ENCODE measurements around the gene PLEKHF1.

The PLEKHF1 gene

GRCh38 chr19:29665215-29665825, at the start of gene PLEKHF1:
Gene PLEKHF1 (plus strand): TSS chr19:29665461. CDS start chr19:29673840, 8,379 bp downstream.
- peak within 1 kb of the TSS; percentile 49 for H3K4me3 ChIP-seq (ENCODE audit: low read length)
- TF ChIP-seq CTCF (IDR thresholded peaks at IDR 0.05; ENCODE audit: insufficient read depth, low read depth, low read length, missing control alignments) = no peak
- DNase-seq (ENCODE audit: low read depth) = peak; percentile 84

- DNase-seq (ENCODE audit: low read depth) = no peak
- no peak overlapping the region for H3K4me3 ChIP-seq (ENCODE audit: low read length)
- TF ChIP-seq CTCF (IDR thresholded peaks at IDR 0.05; ENCODE audit: insufficient read depth, low read depth, low read length, missing control alignments) = no peak
These were observed 49.3 kb upstream of the PLEKHF1 start for GRCh38 chr19:29615891-29616425.

- H3K4me3 ChIP-seq (ENCODE audit: low read length) = no peak overlapping the region
- no peak for TF ChIP-seq CTCF (IDR thresholded peaks at IDR 0.05; ENCODE audit: insufficient read depth, low read depth, low read length, missing control alignments)
- no peak for DNase-seq (ENCODE audit: low read depth)
These were observed 48.7 kb upstream of the PLEKHF1 start for GRCh38 chr19:29616541-29616940.

GRCh38 chr19:29617366-29618266, 47.6 kb upstream of the PLEKHF1 start:
- no peak overlapping the region for H3K4me3 ChIP-seq (ENCODE audit: low read length)
- DNase-seq (ENCODE audit: low read depth) = no peak
- TF ChIP-seq CTCF (IDR thresholded peaks at IDR 0.05; ENCODE audit: insufficient read depth, low read depth, low read length, missing control alignments) = no peak

- no peak for DNase-seq (ENCODE audit: low read depth)
- no peak overlapping the region for H3K4me3 ChIP-seq (ENCODE audit: low read length)
- TF ChIP-seq CTCF (IDR thresholded peaks at IDR 0.05; ENCODE audit: insufficient read depth, low read depth, low read length, missing control alignments) = no peak
These were observed 46.8 kb upstream of the PLEKHF1 start for GRCh38 chr19:29618434-29618833.

GRCh38 chr19:29618871-29619270, 46.4 kb upstream of the PLEKHF1 start:
- H3K4me3 ChIP-seq (ENCODE audit: low read length) = no peak overlapping the region
- DNase-seq (ENCODE audit: low read depth) = no peak
- TF ChIP-seq CTCF (IDR thresholded peaks at IDR 0.05; ENCODE audit: insufficient read depth, low read depth, low read length, missing control alignments) = no peak

Data from epithelial cell of esophagus (primary cell).